Astrocyte (in vitro differentiated cells and primary cell): ENCODE data around the gene ETV1. TPM values are rescaled to one million over a fixed set of nuclear protein-coding genes. Genes with fewer than 3 reads are reported as not detected.

Experiments
- DNase-seq: peaks from one replicate; pipeline ENCODE4 v3.0.0-alpha.2; 2010; ENCODE audit warnings: low read depth
- FAIRE-seq: peaks from 2 replicates; lab custom pipeline; 2011; peaks lifted over from hg19 to GRCh38; lab: Jason Lieb, UNC
- H2AFZ ChIP-seq: 2 replicates; pipeline ENCODE4 v1.6.0; 2012; ENCODE audit warnings: low read depth, low read length, inconsistent platforms
- H3K27ac ChIP-seq: 2 replicates; pipeline ENCODE4 v1.5.1; 2011; ENCODE audit warnings: low read depth, low read length, inconsistent platforms
- H3K27me3 ChIP-seq: 2 replicates; pipeline ENCODE4 v1.6.0; 2011; ENCODE audit warnings: low read length, inconsistent platforms; ENCODE audit not compliant: insufficient read depth
- H3K36me3 ChIP-seq: 2 replicates; pipeline ENCODE4 v1.5.1; 2011; ENCODE audit warnings: low read length, inconsistent platforms; ENCODE audit not compliant: insufficient read depth
- H3K4me1 ChIP-seq: 2 replicates; pipeline ENCODE4 v1.5.1; 2011; ENCODE audit warnings: low read length, inconsistent platforms; ENCODE audit not compliant: insufficient read depth
- H3K4me2 ChIP-seq: 2 replicates; pipeline ENCODE4 v1.6.0; 2012; ENCODE audit warnings: low read length, inconsistent platforms
- H3K4me3 ChIP-seq: 2 replicates; pipeline ENCODE4 v1.5.1; 2011; ENCODE audit warnings: low read depth, mild to moderate bottlenecking, low read length, inconsistent platforms; ENCODE audit not compliant: insufficient read depth
- H3K79me2 ChIP-seq: 2 replicates; pipeline ENCODE4 v1.6.0; 2012; ENCODE audit warnings: mild to moderate bottlenecking, low read length, inconsistent platforms; ENCODE audit not compliant: insufficient read depth
- H3K9ac ChIP-seq: 2 replicates; pipeline ENCODE4 v1.6.0; 2012; ENCODE audit warnings: mild to moderate bottlenecking, low read length, inconsistent platforms
- H3K9me3 ChIP-seq: 2 replicates; pipeline ENCODE4 v1.5.1; 2012; ENCODE audit warnings: low read depth, mild to moderate bottlenecking, low read length, inconsistent platforms; ENCODE audit not compliant: insufficient read depth
- H4K20me1 ChIP-seq: 2 replicates; pipeline ENCODE4 v1.6.0; 2012; ENCODE audit warnings: low read length, inconsistent platforms; ENCODE audit not compliant: insufficient read depth
- H3K27ac Mint-ChIP-seq: one replicate; pipeline ENCODE4 v1.8.0; 2021; ENCODE audit warnings: mild to moderate bottlenecking, mixed read lengths; ENCODE audit not compliant: unreplicated experiment
- H3K27me3 Mint-ChIP-seq: one replicate; pipeline ENCODE4 v1.8.0; 2021; ENCODE audit warnings: low read depth, mixed read lengths; ENCODE audit not compliant: unreplicated experiment
- H3K36me3 Mint-ChIP-seq: one replicate; pipeline ENCODE4 v1.8.0; 2021; ENCODE audit warnings: low read depth, mixed read lengths; ENCODE audit not compliant: unreplicated experiment
- H3K4me1 Mint-ChIP-seq: one replicate; pipeline ENCODE4 v1.8.0; 2021; ENCODE audit warnings: low read depth, mixed read lengths; ENCODE audit not compliant: unreplicated experiment
- H3K4me3 Mint-ChIP-seq: one replicate; pipeline ENCODE4 v1.8.0; 2021; ENCODE audit warnings: mild to moderate bottlenecking, moderate library complexity, mixed read lengths; ENCODE audit not compliant: unreplicated experiment
- H3K9me3 Mint-ChIP-seq: one replicate; pipeline ENCODE4 v1.8.0; 2021; ENCODE audit warnings: mild to moderate bottlenecking, mixed read lengths; ENCODE audit not compliant: unreplicated experiment
- CTCF ChIP-seq: IDR thresholded peaks from 2 replicates; pipeline ENCODE4 v1.5.1; 2011; ENCODE audit warnings: low read depth, mild to moderate bottlenecking, inconsistent platforms, low read length, moderate library complexity; ENCODE audit not compliant: insufficient read depth
- EZH2 ChIP-seq: IDR thresholded peaks from 2 replicates; pipeline ENCODE4 v1.6.1; 2012; ENCODE audit warnings: mild to moderate bottlenecking, low read length, inconsistent platforms; ENCODE audit not compliant: insufficient read depth
- total RNA-seq: library from RNA; stranded (reverse); gene quantifications from 2 replicates; pipeline ENCODE4 v1.2.1, GENCODE V29; 2021

ETV1 gene
- total RNA-seq, 1 donor from 2014 or later: 12.6 TPM

- H3K4me2 ChIP-seq: no peak overlapping the region
- no peaks in the 10 kb centered on the region for H3K27me3 ChIP-seq
- TF ChIP-seq CTCF: no peak
- TF ChIP-seq EZH2: no peak
- Mint-ChIP-seq H3K27ac (no peak overlapping the region), H3K36me3 (no peaks in the 10 kb centered on the region), H3K9me3 (no peaks in the 10 kb centered on the region), H3K4me3 (no peak overlapping the region), H3K4me1 (peaks cover 4% of the 10 kb centered on the region), H3K27me3 (no peaks in the 10 kb centered on the region)
- no peaks in the 10 kb centered on the region for H3K9me3 ChIP-seq
- DNase-seq (no peak), FAIRE-seq (no peak)
- no peak overlapping the region for H3K9ac ChIP-seq
- no peak overlapping the region for H3K4me3 ChIP-seq
- no peaks in the 10 kb centered on the region for H3K4me1 ChIP-seq
- H3K27ac ChIP-seq: no peak overlapping the region
- no peak overlapping the region for H2AFZ ChIP-seq
- H4K20me1 ChIP-seq: no peaks in the 10 kb centered on the region
- H3K79me2 ChIP-seq: no peaks in the 10 kb centered on the region
- no peaks in the 10 kb centered on the region for H3K36me3 ChIP-seq
Measured at GRCh38 chr7:13898957-13899670, 90.4 kb downstream of the ETV1 start.

DNA sequence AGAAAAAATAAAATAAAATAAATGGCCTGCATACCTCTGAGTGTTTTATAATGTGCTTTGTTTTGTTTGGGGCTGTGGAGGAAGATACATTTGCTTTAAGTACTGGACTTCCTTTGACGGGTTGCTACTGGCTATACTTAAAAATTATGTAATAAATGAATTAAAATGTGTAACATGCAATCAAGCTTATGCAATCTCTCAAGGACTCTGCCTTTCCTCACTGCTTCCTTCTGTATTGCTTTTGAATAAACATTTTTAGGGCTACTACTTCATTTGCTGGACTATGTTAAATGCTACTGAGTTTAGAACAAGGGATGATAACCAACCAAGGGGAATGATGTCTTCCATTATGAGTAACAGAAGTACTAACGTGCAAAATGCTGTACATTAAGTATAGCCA is 91.6 kb downstream of the ETV1 start:
- H3K27me3 Mint-ChIP-seq: no peaks in the 10 kb centered on the region
- no peaks in the 10 kb centered on the region for H3K36me3 ChIP-seq
- H3K4me2 ChIP-seq: no peak overlapping the region
- H3K9ac ChIP-seq: no peak overlapping the region
- TF ChIP-seq CTCF (no peak), EZH2 (no peak)
- FAIRE-seq (no peak), DNase-seq (no peak)
- H3K4me3 Mint-ChIP-seq: no peak overlapping the region
- no peaks in the 10 kb centered on the region for H3K9me3 ChIP-seq
- no peak overlapping the region for H3K27ac ChIP-seq
- no peaks in the 10 kb centered on the region for H3K27me3 ChIP-seq
- H3K9me3 Mint-ChIP-seq: no peaks in the 10 kb centered on the region
- H2AFZ ChIP-seq: no peak overlapping the region
- H3K4me1 Mint-ChIP-seq: peaks cover 4% of the 10 kb centered on the region
- H3K27ac Mint-ChIP-seq: no peak overlapping the region
- no peaks in the 10 kb centered on the region for H3K79me2 ChIP-seq
- no peaks in the 10 kb centered on the region for H3K4me1 ChIP-seq
- H4K20me1 ChIP-seq: no peaks in the 10 kb centered on the region
- H3K4me3 ChIP-seq: no peak overlapping the region
- H3K36me3 Mint-ChIP-seq: no peaks in the 10 kb centered on the region

DNA sequence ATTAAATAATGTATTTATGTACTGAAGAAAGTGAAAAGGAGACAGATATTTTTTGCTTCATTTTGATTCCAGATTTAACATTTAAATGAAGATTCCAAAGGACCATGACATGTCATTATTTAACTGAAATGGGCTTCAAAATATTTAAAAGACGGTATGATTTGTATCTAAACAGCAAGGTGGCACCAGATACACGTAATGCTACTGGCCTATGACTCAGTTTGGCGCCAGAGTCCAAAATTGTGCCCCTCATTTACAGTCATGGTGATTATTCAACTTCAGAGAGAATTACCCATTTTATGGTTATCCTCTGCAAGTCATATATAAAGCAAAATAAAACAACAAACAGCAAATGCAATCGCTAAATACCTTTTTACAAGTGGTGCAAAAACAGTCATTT is 94.5 kb downstream of the ETV1 start:
- no peak for FAIRE-seq
- no peaks in the 10 kb centered on the region for H3K79me2 ChIP-seq

More for the DNA sequence above, 94.5 kb downstream of the ETV1 start:
- H3K9me3 ChIP-seq: no peaks in the 10 kb centered on the region
- Mint-ChIP-seq H3K27me3 (no peaks in the 10 kb centered on the region), H3K4me3 (no peak overlapping the region), H3K9me3 (no peaks in the 10 kb centered on the region), H3K27ac (no peak overlapping the region), H3K4me1 (peaks cover 4% of the 10 kb centered on the region), H3K36me3 (no peaks in the 10 kb centered on the region)
- TF ChIP-seq CTCF (no peak), EZH2 (no peak)
- H4K20me1 ChIP-seq: no peaks in the 10 kb centered on the region
- H3K4me1 ChIP-seq: no peaks in the 10 kb centered on the region
- H3K27ac ChIP-seq: no peak overlapping the region
- no peaks in the 10 kb centered on the region for H3K27me3 ChIP-seq
- no peak overlapping the region for H2AFZ ChIP-seq
- no peak for DNase-seq
- peaks cover 4% of the 10 kb centered on the region for H3K36me3 ChIP-seq
- no peak overlapping the region for H3K4me2 ChIP-seq
- no peak overlapping the region for H3K9ac ChIP-seq
- H3K4me3 ChIP-seq: no peak overlapping the region
